Measurements from ENCODE around the gene TLN1.
A peak's percentile ranks its signal among the peaks of the same experiment; 100 is the strongest.

The TLN1 gene

DNA sequence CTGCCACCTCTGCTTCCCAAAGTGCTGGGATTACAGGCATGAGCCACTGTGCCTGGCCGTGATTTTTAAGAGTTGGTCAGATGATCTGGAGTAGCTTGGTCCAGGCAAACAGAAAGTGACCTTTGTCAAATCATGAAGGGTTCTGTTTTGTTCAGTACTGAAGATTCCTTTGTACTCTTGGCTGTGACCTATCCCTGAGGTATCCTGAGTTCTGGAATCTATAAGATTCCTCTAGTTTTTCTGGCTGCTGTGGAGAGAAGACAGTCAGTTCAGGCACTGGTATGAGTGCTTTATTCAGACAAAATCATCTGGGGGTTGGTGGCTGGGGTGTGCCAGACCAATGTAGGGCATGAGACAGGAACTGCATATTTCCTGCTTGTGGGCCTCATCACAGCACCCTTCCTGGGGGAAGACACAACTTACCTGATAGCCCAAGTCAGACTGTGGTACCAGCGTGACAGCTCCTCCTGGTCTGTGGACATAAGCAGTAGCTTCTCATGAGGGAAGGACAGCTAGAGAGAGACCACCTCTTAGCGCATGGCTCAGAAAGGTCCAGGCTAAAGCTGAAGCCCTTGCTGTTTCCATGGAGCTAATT is 70.1 kb downstream of the TLN1 start:
- Histone ChIP-seq H3K9ac (ENCODE audit: low read length in 2 of 2) (peak overlapping the region; percentile 74 to 98), H3K36me3 (ENCODE audit: control insufficient read depth in 2 of 2, insufficient read depth in 2 of 2, low read length in 2 of 2) (peaks cover 8 to 16% of the 10 kb centered on the region in 2 donors), H3K4me3 (ENCODE audit: low read length in 2 of 2) (no peak overlapping the region), H3K27me3 (ENCODE audit: control insufficient read depth in 1 of 2, insufficient read depth in 2 of 2, low read length in 2 of 2) (no peaks in the 10 kb centered on the region), H3K27ac (ENCODE audit: low read length) (peak overlapping the region; percentile 99), H3K9me3 (ENCODE audit: control insufficient read depth in 2 of 2, low read length in 2 of 2) (no peaks in the 10 kb centered on the region), H3K4me1 (ENCODE audit: control insufficient read depth, insufficient read depth, low read length) (peaks cover 70% of the 10 kb centered on the region)

GRCh38 chr9:35660966-35661415 is 71.0 kb downstream of the TLN1 start:
- Histone ChIP-seq H3K4me3 (ENCODE audit: low read length in 2 of 2) (peak overlapping the region; percentile 41 to 94), H3K27me3 (ENCODE audit: control insufficient read depth in 1 of 2, insufficient read depth in 2 of 2, low read length in 2 of 2) (no peaks in the 10 kb centered on the region), H3K27ac (ENCODE audit: low read length) (peak overlapping the region; percentile 99), H3K9me3 (ENCODE audit: control insufficient read depth in 2 of 2, low read length in 2 of 2) (no peaks in the 10 kb centered on the region), H3K4me1 (ENCODE audit: control insufficient read depth, insufficient read depth, low read length) (peaks cover 72% of the 10 kb centered on the region), H3K36me3 (ENCODE audit: control insufficient read depth in 2 of 2, insufficient read depth in 2 of 2, low read length in 2 of 2) (peaks cover 8 to 16% of the 10 kb centered on the region in 2 donors), H3K9ac (ENCODE audit: low read length in 2 of 2) (peak overlapping the region; percentile 74 to 98)

GRCh38 chr9:35659340-35659739 is 72.7 kb downstream of the TLN1 start:
- peak overlapping the region; percentile 97 to 98 for H3K9ac ChIP-seq (ENCODE audit: low read length in 2 of 2)
- H3K4me1 ChIP-seq (ENCODE audit: control insufficient read depth, insufficient read depth, low read length): peaks cover 61% of the 10 kb centered on the region
- peak overlapping the region; percentile 99 for H3K27ac ChIP-seq (ENCODE audit: low read length)
- no peaks in the 10 kb centered on the region for H3K9me3 ChIP-seq (ENCODE audit: control insufficient read depth in 2 of 2, low read length in 2 of 2)
- H3K4me3 ChIP-seq (ENCODE audit: low read length in 2 of 2): peak overlapping the region; percentile 91 to 94
- H3K27me3 ChIP-seq (ENCODE audit: control insufficient read depth in 1 of 2, insufficient read depth in 2 of 2, low read length in 2 of 2): no peaks in the 10 kb centered on the region
- peaks cover 8 to 16% of the 10 kb centered on the region in 2 donors for H3K36me3 ChIP-seq (ENCODE audit: control insufficient read depth in 2 of 2, insufficient read depth in 2 of 2, low read length in 2 of 2)

- Histone ChIP-seq H3K27ac (ENCODE audit: low read length) (peak overlapping the region; percentile 99), H3K9ac (ENCODE audit: low read length in 2 of 2) (peak overlapping the region; percentile 97 to 98), H3K27me3 (ENCODE audit: control insufficient read depth in 1 of 2, insufficient read depth in 2 of 2, low read length in 2 of 2) (no peaks in the 10 kb centered on the region), H3K4me1 (ENCODE audit: control insufficient read depth, insufficient read depth, low read length) (peaks cover 57% of the 10 kb centered on the region), H3K4me3 (ENCODE audit: low read length in 2 of 2) (peak overlapping the region; percentile 91 to 94), H3K9me3 (ENCODE audit: control insufficient read depth in 2 of 2, low read length in 2 of 2) (no peaks in the 10 kb centered on the region), H3K36me3 (ENCODE audit: control insufficient read depth in 2 of 2, insufficient read depth in 2 of 2, low read length in 2 of 2) (peaks cover 8 to 16% of the 10 kb centered on the region in 2 donors)
These were observed 73.1 kb downstream of the TLN1 start for GRCh38 chr9:35658968-35659220.

- peaks cover 53% of the 10 kb centered on the region for H3K4me1 ChIP-seq (ENCODE audit: control insufficient read depth, insufficient read depth, low read length)
- peak within 1 kb of the TSS; percentile 97 to 98 for H3K9ac ChIP-seq (ENCODE audit: low read length in 2 of 2)
- peak within 1 kb of the TSS; percentile 91 to 94 for H3K4me3 ChIP-seq (ENCODE audit: low read length in 2 of 2)
- H3K27me3 ChIP-seq (ENCODE audit: control insufficient read depth in 1 of 2, insufficient read depth in 2 of 2, low read length in 2 of 2): no peaks in the 10 kb centered on the region
- H3K9me3 ChIP-seq (ENCODE audit: control insufficient read depth in 2 of 2, low read length in 2 of 2): no peaks in the 10 kb centered on the region
- H3K27ac ChIP-seq (ENCODE audit: low read length): peak within 1 kb of the TSS; percentile 99
- peaks cover 8 to 16% of the 10 kb centered on the region in 2 donors for H3K36me3 ChIP-seq (ENCODE audit: control insufficient read depth in 2 of 2, insufficient read depth in 2 of 2, low read length in 2 of 2)
These were observed 73.6 kb downstream of the TLN1 start, which contains the start of gene CCDC107 for GRCh38 chr9:35658137-35658967. TSS of gene CCDC107 (plus strand) at chr9:35658292. CDS start at chr9:35658380, 88 bp downstream.

GRCh38 chr9:35657546-35658136 is 74.4 kb downstream of the TLN1 start, which contains the start of gene RMRP:
TSS of gene RMRP (minus strand) at chr9:35658019.
- Histone ChIP-seq H3K27ac (ENCODE audit: low read length) (peak within 1 kb of the TSS; percentile 99), H3K9ac (ENCODE audit: low read length in 2 of 2) (peak within 1 kb of the TSS; percentile 97 to 98), H3K36me3 (ENCODE audit: control insufficient read depth in 2 of 2, insufficient read depth in 2 of 2, low read length in 2 of 2) (peaks cover 8 to 16% of the 10 kb centered on the region in 2 donors), H3K9me3 (ENCODE audit: control insufficient read depth in 2 of 2, low read length in 2 of 2) (no peaks in the 10 kb centered on the region), H3K4me1 (ENCODE audit: control insufficient read depth, insufficient read depth, low read length) (peaks cover 46% of the 10 kb centered on the region), H3K4me3 (ENCODE audit: low read length in 2 of 2) (peak within 1 kb of the TSS; percentile 91 to 94), H3K27me3 (ENCODE audit: control insufficient read depth in 1 of 2, insufficient read depth in 2 of 2, low read length in 2 of 2) (no peaks in the 10 kb centered on the region)

- Histone ChIP-seq H3K4me1 (ENCODE audit: control insufficient read depth, insufficient read depth, low read length) (peaks cover 41% of the 10 kb centered on the region), H3K27ac (ENCODE audit: low read length) (peak overlapping the region; percentile 99), H3K36me3 (ENCODE audit: control insufficient read depth in 2 of 2, insufficient read depth in 2 of 2, low read length in 2 of 2) (peaks cover 8 to 11% of the 10 kb centered on the region in 2 donors), H3K4me3 (ENCODE audit: low read length in 2 of 2) (peak overlapping the region; percentile 59 to 94), H3K9me3 (ENCODE audit: control insufficient read depth in 2 of 2, low read length in 2 of 2) (no peaks in the 10 kb centered on the region), H3K27me3 (ENCODE audit: control insufficient read depth in 1 of 2, insufficient read depth in 2 of 2, low read length in 2 of 2) (no peaks in the 10 kb centered on the region), H3K9ac (ENCODE audit: low read length in 2 of 2) (peak overlapping the region; percentile 97 to 98)
These were observed 75.0 kb downstream of the TLN1 start for GRCh38 chr9:35656831-35657545.

DNA sequence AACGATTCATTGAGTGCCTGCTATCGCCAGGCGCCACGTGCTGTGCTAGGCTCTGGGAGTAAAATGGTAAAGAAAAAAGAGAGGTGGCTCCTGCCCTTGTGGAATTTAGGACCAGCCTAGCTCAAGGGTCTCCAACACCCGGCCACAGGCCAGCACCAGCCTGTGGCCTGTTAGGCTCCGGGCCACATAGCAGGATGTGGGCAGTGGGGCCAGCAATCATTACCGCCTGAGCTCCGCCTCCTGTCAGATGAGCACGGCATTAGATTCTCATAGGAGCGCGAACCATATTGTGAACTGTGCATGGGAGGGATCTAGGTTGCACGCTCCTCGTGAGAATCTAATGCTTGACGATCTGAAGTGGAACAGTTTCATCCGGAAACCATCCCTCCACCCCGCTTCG is 75.6 kb downstream of the TLN1 start:
- H3K27ac ChIP-seq (ENCODE audit: low read length): peak overlapping the region; percentile 99
- H3K4me1 ChIP-seq (ENCODE audit: control insufficient read depth, insufficient read depth, low read length): peaks cover 36% of the 10 kb centered on the region
- H3K9me3 ChIP-seq (ENCODE audit: control insufficient read depth in 2 of 2, low read length in 2 of 2): no peaks in the 10 kb centered on the region
- no peaks in the 10 kb centered on the region for H3K27me3 ChIP-seq (ENCODE audit: control insufficient read depth in 1 of 2, insufficient read depth in 2 of 2, low read length in 2 of 2)
- peaks cover 8% of the 10 kb centered on the region in 2 donors for H3K36me3 ChIP-seq (ENCODE audit: control insufficient read depth in 2 of 2, insufficient read depth in 2 of 2, low read length in 2 of 2)
- peak overlapping the region in 1 of 2 donors; percentile 98 for H3K9ac ChIP-seq (ENCODE audit: low read length in 2 of 2)
- H3K4me3 ChIP-seq (ENCODE audit: low read length in 2 of 2): no peak overlapping the region

DNA sequence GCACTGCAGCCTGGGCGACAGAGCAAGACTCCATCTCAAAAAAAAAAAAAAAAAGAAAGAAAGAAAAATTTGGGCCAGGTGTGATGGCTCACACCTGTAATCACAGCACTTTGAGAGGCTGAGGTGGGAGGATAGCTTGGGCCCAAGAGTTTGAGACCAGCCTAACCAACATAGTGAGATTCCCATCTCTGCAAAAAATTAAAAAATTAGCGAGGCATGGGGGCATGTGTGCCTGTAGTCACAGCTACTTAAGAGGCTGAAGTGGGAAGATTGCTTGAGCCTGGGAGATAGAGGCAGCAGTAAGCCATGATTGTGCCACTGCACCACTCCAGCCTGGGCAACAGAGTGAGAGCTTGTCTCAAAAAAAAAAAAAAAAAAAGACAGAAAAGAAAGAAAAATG is 78.4 kb downstream of the TLN1 start:
- Histone ChIP-seq H3K27me3 (ENCODE audit: control insufficient read depth in 1 of 2, insufficient read depth in 2 of 2, low read length in 2 of 2) (no peaks in the 10 kb centered on the region), H3K36me3 (ENCODE audit: control insufficient read depth in 2 of 2, insufficient read depth in 2 of 2, low read length in 2 of 2) (no peaks in the 10 kb centered on the region), H3K4me3 (ENCODE audit: low read length in 2 of 2) (no peak overlapping the region), H3K9me3 (ENCODE audit: control insufficient read depth in 2 of 2, low read length in 2 of 2) (no peaks in the 10 kb centered on the region), H3K27ac (ENCODE audit: low read length) (no peak overlapping the region), H3K9ac (ENCODE audit: low read length in 2 of 2) (no peak overlapping the region), H3K4me1 (ENCODE audit: control insufficient read depth, insufficient read depth, low read length) (peaks cover 23% of the 10 kb centered on the region)

DNA sequence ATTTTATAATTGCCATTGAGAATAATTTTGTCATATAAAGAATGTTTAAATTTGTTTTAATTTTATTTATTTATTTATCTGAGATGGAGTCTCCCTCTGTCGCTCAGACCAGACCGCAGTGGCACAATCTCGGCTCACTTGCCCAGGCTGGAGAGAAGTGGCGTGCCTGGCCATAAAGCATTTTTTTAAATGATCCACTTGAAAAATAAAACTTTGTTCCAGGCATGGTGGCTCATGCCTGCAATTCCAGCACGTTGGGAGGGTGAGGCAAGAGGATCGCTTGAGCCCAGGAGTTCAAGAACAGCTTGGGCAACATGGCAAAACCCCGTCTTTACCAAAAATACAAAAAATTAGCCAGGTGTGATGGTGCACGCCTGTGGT is 79.2 kb downstream of the TLN1 start:
- Histone ChIP-seq H3K36me3 (ENCODE audit: control insufficient read depth in 2 of 2, insufficient read depth in 2 of 2, low read length in 2 of 2) (no peaks in the 10 kb centered on the region), H3K9me3 (ENCODE audit: control insufficient read depth in 2 of 2, low read length in 2 of 2) (no peaks in the 10 kb centered on the region), H3K27me3 (ENCODE audit: control insufficient read depth in 1 of 2, insufficient read depth in 2 of 2, low read length in 2 of 2) (no peaks in the 10 kb centered on the region), H3K4me1 (ENCODE audit: control insufficient read depth, insufficient read depth, low read length) (peaks cover 21% of the 10 kb centered on the region), H3K9ac (ENCODE audit: low read length in 2 of 2) (no peak overlapping the region), H3K27ac (ENCODE audit: low read length) (no peak overlapping the region), H3K4me3 (ENCODE audit: low read length in 2 of 2) (no peak overlapping the region)

All from stomach smooth muscle (tissue), 2 donors.